ENCODE data around the gene CYB561.

CYB561 gene

DNA sequence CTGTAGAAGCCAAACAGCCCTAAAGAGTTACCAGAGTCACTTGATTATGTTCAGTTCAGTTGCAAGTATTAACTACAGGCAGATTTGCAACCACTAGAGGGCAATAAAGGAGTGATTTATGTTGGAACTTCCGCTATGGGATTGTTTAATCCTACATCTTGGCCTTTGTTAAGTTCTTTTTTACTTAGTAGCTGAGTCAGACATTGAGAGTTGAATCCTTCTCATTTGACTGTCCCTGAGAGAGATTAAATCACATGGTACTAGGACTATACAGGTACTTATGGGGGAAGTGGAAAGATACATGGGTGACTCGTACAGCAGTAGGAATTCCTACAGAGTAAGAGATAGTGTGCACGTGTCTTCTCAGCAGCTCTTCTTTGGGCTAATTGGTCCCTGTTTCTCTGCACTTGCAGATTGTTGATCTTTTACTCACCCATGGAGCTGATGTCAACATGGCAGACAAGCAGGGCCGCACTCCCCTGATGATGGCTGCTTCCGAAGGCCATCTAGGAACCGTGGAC is 40.3 kb downstream of the CYB561 start:
- DNase-seq, result peak; percentile 8

DNA sequence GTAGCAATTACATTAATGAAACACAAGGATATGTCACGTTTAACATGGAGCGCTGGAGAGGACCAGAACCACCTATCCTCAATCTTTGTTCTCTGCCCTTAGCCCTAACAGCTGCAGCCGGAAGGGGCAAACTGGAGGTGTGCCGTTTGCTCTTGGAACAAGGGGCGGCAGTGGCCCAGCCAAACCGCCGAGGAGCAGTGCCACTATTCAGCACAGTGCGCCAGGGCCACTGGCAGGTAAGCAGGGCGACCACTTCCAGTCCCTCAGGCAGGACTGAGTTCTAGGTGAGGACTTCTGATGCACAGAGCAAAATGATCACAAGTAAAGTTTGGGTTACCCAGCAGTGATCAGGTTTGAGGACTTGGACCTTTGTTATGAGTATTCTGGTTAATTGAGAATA is 41.1 kb downstream of the CYB561 start:
- no peak for DNase-seq

DNA sequence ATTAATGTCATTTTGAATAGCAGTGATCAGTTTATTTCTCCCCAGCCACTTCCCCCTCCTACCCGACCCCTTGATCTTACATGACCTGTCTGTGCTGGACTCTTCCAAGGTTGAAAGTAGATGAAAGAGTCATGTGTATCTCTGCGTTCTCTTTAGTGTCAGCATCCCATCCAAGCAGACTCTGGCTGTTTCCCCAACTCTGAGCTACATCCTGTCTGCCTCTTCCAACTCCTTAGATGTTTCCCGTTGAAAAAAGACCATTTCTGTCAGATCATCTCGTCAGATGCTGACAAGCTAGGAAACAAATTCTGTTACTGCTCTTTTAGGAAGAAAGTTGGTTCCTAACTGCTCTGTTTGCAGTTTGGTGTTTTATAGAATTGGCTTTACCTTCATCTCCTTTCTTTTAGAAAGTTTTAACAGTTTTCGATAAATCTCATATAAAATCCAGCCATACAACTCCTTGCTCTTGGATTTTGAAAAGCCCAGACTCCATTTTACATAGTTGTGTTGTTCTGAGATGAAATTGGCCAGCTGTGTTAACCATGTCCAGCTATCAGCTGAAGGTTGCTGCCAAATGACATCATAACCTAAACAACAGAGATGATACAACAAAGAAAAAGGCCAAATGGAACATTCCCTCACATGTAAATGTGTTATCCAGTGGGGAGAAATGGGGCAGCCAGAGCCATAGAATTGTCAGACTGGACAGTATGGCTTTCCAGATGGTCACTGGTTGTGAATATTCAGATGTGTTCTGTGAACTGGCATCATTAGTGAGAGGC is 43.5 kb downstream of the CYB561 start:
- no peak for DNase-seq

DNA sequence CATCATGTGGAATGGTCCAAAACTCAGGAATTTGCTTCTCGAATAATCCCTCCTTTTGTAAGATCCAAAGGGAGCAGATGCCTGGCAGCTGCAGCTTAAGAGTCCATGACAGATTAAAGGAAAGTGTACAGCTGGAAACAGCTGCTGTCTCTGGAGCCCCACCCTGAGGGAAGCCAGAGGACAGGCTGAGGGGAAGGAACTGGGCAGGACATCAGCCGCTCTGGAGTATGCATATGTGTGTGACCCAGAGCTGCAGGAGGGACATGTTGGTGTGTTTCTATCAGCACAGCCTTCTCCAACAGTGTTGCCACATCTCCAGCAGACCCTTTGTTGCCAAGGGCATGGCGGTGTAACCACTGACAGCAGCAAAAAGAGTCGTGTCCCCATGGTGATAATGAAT is 46.2 kb downstream of the CYB561 start:
- no peak for DNase-seq

DNA sequence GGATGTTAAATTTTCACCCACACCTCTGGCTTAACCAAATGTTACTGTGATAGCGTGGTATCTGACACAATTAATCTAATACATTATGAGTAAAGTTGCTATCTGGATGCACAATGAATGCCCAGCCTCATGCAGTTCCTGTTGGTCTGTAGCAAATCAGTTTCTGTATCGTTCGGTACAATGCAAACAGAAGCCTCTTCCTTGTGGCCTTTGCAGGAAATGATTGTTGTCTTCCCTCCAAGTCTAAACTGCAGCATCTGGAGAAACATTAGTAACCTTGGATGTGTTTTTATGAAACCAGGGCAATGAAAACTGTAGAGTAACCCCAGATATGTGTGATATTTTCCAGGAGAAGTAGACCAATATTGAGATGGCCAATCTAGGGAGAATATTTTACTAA is 46.8 kb downstream of the CYB561 start:
- no peak for DNase-seq

DNA sequence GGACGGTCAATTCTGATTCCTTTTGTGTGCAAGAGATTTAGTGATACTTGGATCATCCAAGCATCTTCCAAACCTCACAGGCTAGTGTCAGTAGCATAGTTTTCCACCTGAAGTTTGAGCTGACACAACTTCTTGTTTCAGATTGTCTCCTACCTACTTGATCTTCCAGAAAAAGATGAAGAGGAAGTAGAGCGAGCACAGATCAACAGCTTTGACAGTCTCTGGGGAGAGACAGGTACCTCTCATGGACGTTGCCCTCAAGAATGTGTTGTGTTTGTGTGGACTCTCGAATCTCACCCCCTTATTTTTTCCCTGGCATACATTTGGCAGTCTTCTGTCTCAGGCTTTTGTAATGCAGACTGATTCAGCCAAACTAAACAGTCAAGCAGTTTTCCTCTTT is 47.4 kb downstream of the CYB561 start:
- DNase-seq, result no peak

DNA sequence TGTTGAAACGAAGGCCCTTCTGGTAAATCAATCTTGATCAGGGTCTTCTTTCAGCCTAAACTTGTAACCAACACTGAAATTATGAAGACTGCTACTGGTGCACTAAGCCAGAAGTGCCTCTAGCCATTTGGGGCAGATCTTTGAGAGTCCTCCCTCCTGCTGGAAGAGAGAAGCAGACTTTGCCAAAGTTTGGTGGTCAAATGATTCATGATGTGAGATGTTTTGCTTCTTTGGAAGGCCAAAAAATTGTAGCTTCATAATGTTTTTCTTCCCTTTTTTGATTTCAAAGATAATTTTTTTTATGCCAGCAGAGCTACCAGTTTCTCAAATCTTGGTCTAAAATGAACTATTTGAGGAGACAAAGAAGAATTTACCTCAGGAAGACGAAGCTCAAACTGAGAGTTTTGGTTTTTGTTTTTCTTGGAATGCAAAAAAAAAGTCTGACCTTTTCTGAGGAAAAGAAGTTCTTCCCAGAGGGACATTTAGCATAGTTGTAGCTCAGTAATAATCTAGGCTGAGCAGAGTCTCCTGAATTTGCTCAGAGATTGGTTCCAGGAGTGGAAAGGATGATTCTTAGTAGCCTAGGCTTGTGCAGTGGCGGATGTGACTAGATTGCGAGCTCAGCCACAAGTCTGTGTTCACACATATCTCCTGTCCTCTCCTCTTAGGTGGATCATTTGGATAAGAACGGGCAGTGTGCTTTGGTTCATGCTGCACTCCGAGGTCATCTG is 50.9 kb downstream of the CYB561 start:
- no peak for DNase-seq

DNA sequence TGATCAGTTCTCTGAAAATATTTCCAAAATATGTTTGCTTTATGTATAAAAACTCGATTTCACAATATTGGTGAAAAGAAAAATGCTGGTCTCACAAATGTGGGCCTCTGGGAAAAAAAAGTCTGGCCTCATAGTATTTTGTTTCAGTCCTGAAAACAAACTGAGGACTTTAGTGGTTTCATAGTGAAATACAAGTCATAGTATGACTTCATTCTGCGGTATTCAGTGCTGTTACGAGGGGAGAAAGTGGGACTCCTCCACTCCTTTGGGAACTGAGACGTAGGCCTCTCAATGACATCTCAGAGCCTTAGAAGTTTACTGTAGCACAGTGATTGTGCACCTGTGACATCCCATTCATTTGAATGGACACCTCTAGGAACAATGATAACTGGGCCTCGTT is 56.0 kb downstream of the CYB561 start:
- no peak for DNase-seq

DNA sequence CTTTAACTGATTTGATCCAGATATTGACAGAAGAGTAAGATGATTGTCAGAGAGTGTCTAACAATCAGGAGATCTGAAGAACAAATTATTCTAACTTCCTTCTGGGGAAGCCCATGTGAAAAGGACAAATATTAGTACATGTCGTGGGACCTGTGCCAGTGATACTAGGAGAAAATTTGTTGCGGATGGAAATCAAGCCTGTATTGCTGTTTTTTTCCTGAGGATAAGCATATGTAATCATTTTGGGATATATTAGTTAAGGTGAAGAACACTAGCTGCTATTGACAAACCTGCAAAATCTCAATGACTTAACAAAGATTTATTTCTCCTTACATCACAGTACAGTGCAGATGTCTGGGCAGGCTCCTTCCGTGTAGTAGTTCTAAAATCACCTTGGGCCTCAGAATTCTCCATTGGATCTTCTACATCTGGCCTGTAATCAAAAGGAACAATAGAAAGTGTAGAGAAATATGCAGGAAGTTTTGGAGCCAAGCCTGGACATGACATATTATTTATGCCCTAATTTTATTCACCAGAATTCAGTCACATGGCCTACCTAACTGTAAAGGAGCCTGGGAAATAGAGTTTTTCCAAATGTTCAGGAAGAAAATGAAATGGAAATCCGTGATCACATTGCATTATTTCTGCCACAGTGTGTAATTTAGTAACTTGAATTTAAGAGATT is 58.3 kb downstream of the CYB561 start:
- DNase-seq, result no peak

DNA sequence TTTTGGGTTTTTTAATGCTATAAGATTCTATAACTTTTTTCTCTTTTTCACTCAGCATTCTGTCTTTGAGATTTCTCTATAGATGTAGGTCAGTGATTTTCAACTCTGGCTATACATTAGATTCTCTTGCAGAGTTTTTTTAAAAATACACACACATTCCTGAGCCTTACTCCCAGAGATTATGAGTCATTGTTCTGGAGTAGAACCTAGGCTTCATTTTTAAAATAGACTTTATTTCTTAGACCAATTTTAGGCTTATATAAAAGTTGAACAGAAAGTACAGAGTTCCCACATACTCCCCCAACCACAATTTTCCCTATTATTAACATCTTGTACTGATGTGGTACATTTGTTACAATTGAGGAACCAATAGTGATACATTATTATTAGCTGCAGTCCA is 63.3 kb downstream of the CYB561 start:
- DNase-seq, result no peak

Data from NCI-H748 treated with DMSO at 0.1 percent for 48 hours (cell line).